ENCODE data around the gene CDK18. TPM values are rescaled to one million over a fixed set of nuclear protein-coding genes. Genes with fewer than 3 reads are reported as not detected.

Gene CDK18
- polyA plus RNA-seq, 1 donor from 2014 or later = not detected

DNA sequence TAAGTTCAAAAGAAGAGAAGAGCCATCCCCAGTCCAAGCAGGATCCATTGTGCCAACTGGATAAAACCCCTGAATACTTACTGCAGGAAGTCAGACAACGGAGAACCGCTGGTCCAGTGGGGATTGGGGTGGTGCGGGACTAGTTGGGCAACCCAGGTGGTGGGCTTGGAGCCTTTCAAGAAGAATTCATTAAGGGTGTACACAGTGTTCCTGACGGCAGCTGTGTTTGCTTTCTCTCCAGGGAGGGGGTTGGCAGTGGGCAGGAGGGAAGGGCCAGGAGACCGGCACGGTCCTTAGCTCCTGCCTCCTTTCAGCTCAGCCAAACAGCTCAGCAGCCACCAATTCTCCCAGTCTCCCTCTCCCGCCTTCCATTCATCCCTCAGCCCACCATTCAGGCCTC, 7.1 kb upstream of the CDK18 start:
- H3K4me3 ChIP-seq (ENCODE audit: low read length) = no peak overlapping the region
- no peaks in the 10 kb centered on the region for H3K9me2 ChIP-seq (ENCODE audit: insufficient read depth, low read length)
- H4K20me1 ChIP-seq (ENCODE audit: insufficient read depth) = no peaks in the 10 kb centered on the region
- H3K4me2 ChIP-seq (ENCODE audit: low read length) = no peak overlapping the region
- no peak overlapping the region for H2AFZ ChIP-seq (ENCODE audit: low read depth, low read length)
- no peaks in the 10 kb centered on the region for H3K36me3 ChIP-seq (ENCODE audit: insufficient read depth, low read length)
- H3K9ac ChIP-seq (ENCODE audit: low read length) = no peak overlapping the region
- H3K27ac ChIP-seq (ENCODE audit: low read length) = no peak overlapping the region
- no peaks in the 10 kb centered on the region for H3K79me2 ChIP-seq (replicated peaks; ENCODE audit: insufficient read depth, low read length)
- TF ChIP-seq POLR2AphosphoS5 (IDR thresholded peaks at IDR 0.05) = no peak
- TF ChIP-seq TAF1 (IDR thresholded peaks at IDR 0.05; ENCODE audit: low read depth) = no peak
- no peak for TF ChIP-seq MXI1 (conservative IDR thresholded peaks at IDR 0.05; ENCODE audit: poor library complexity, severe bottlenecking)
- no peak for TF ChIP-seq RAD21 (conservative IDR thresholded peaks at IDR 0.05)
- no peak for TF ChIP-seq EP300 (conservative IDR thresholded peaks at IDR 0.05; ENCODE audit: poor library complexity, severe bottlenecking)
- TF ChIP-seq, protein P1, sequence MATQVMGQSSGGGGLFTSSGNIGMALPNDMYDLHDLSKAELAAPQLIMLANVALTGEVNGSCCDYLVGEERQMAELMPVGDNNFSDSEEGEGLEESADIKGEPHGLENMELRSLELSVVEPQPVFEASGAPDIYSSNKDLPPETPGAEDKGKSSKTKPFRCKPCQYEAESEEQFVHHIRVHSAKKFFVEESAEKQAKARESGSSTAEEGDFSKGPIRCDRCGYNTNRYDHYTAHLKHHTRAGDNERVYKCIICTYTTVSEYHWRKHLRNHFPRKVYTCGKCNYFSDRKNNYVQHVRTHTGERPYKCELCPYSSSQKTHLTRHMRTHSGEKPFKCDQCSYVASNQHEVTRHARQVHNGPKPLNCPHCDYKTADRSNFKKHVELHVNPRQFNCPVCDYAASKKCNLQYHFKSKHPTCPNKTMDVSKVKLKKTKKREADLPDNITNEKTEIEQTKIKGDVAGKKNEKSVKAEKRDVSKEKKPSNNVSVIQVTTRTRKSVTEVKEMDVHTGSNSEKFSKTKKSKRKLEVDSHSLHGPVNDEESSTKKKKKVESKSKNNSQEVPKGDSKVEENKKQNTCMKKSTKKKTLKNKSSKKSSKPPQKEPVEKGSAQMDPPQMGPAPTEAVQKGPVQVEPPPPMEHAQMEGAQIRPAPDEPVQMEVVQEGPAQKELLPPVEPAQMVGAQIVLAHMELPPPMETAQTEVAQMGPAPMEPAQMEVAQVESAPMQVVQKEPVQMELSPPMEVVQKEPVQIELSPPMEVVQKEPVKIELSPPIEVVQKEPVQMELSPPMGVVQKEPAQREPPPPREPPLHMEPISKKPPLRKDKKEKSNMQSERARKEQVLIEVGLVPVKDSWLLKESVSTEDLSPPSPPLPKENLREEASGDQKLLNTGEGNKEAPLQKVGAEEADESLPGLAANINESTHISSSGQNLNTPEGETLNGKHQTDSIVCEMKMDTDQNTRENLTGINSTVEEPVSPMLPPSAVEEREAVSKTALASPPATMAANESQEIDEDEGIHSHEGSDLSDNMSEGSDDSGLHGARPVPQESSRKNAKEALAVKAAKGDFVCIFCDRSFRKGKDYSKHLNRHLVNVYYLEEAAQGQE (IDR thresholded peaks at IDR 0.05; ENCODE audit: borderline replicate concordance) = no peak
- TF ChIP-seq, protein P2, sequence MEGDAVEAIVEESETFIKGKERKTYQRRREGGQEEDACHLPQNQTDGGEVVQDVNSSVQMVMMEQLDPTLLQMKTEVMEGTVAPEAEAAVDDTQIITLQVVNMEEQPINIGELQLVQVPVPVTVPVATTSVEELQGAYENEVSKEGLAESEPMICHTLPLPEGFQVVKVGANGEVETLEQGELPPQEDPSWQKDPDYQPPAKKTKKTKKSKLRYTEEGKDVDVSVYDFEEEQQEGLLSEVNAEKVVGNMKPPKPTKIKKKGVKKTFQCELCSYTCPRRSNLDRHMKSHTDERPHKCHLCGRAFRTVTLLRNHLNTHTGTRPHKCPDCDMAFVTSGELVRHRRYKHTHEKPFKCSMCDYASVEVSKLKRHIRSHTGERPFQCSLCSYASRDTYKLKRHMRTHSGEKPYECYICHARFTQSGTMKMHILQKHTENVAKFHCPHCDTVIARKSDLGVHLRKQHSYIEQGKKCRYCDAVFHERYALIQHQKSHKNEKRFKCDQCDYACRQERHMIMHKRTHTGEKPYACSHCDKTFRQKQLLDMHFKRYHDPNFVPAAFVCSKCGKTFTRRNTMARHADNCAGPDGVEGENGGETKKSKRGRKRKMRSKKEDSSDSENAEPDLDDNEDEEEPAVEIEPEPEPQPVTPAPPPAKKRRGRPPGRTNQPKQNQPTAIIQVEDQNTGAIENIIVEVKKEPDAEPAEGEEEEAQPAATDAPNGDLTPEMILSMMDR (IDR thresholded peaks at IDR 0.05; ENCODE audit: poor library complexity, severe bottlenecking) = no peak
- no peak for TF ChIP-seq SMC3 (conservative IDR thresholded peaks at IDR 0.05; ENCODE audit: poor library complexity)
- no peak for TF ChIP-seq EZH2 (IDR thresholded peaks at IDR 0.05; ENCODE audit: borderline replicate concordance, insufficient read depth, low read length, poor library complexity, severe bottlenecking)
- H3F3A ChIP-seq (ENCODE audit: insufficient read depth, low read length, poor library complexity, severe bottlenecking) = no peaks in the 10 kb centered on the region
- H3K9me3 ChIP-seq (ENCODE audit: low read length) = no peaks in the 10 kb centered on the region
- no peaks in the 10 kb centered on the region for H3K27me3 ChIP-seq (ENCODE audit: insufficient read depth, low read depth, low read length)

DNA sequence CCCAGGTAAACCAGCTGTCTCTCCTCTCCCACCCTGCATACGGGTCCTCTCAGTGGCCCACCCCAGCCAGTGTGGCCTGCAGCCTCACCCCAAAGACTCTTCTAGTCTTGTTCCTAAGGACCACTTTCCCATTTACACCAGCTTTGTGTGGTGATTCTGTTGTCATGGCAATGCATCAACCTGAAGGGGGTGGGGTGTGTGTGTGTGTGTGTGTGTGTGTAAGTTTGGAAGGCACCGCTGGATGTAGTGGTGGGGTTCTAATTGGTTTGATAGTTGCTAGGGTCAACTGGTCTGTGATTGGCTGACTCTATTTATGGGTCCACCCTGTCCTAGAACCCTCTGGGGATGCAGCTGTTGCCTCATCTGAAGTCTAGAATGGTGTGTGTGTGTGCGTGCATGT, 4.7 kb upstream of the CDK18 start:
- H3K9ac ChIP-seq (ENCODE audit: low read length) = no peak overlapping the region
- H3K9me2 ChIP-seq (ENCODE audit: insufficient read depth, low read length) = no peaks in the 10 kb centered on the region
- no peaks in the 10 kb centered on the region for H3K9me3 ChIP-seq (ENCODE audit: low read length)
- TF ChIP-seq MXI1 (conservative IDR thresholded peaks at IDR 0.05; ENCODE audit: poor library complexity, severe bottlenecking) = no peak
- TF ChIP-seq POLR2AphosphoS5 (IDR thresholded peaks at IDR 0.05) = no peak
- TF ChIP-seq TAF1 (IDR thresholded peaks at IDR 0.05; ENCODE audit: low read depth) = no peak
- no peak for TF ChIP-seq EZH2 (IDR thresholded peaks at IDR 0.05; ENCODE audit: borderline replicate concordance, insufficient read depth, low read length, poor library complexity, severe bottlenecking)
- TF ChIP-seq RAD21 (conservative IDR thresholded peaks at IDR 0.05) = no peak
- TF ChIP-seq, protein P1 (IDR thresholded peaks at IDR 0.05; ENCODE audit: borderline replicate concordance) = no peak
- no peak for TF ChIP-seq EP300 (conservative IDR thresholded peaks at IDR 0.05; ENCODE audit: poor library complexity, severe bottlenecking)
- TF ChIP-seq SMC3 (conservative IDR thresholded peaks at IDR 0.05; ENCODE audit: poor library complexity) = no peak
- TF ChIP-seq, protein P2 (IDR thresholded peaks at IDR 0.05; ENCODE audit: poor library complexity, severe bottlenecking) = no peak
- no peaks in the 10 kb centered on the region for H3F3A ChIP-seq (ENCODE audit: insufficient read depth, low read length, poor library complexity, severe bottlenecking)
- H2AFZ ChIP-seq (ENCODE audit: low read depth, low read length) = no peak overlapping the region
- no peaks in the 10 kb centered on the region for H4K20me1 ChIP-seq (ENCODE audit: insufficient read depth)
- no peak overlapping the region for H3K4me3 ChIP-seq (ENCODE audit: low read length)
- peaks cover under 1% of the 10 kb centered on the region for H3K27me3 ChIP-seq (ENCODE audit: insufficient read depth, low read depth, low read length)
- H3K79me2 ChIP-seq (replicated peaks; ENCODE audit: insufficient read depth, low read length) = no peaks in the 10 kb centered on the region
- no peaks in the 10 kb centered on the region for H3K36me3 ChIP-seq (ENCODE audit: insufficient read depth, low read length)
- no peak overlapping the region for H3K4me2 ChIP-seq (ENCODE audit: low read length)
- no peak overlapping the region for H3K27ac ChIP-seq (ENCODE audit: low read length)

Measured in neural cell (in vitro differentiated cells).